Stimulated activated CD8-positive, alpha-beta memory T cell treated with anti-CD3 and anti-CD28 coated beads, Interleukin-7, amount 100 ng/mL, for 4 hours (primary cell): Measurements from ENCODE around the gene DNAJC1.

Experiments
- DNase-seq, 2 donors: peaks; one replicate each; pipeline ENCODE4 v3.0.0-alpha.2; 2020; ENCODE audit warnings: low read depth in 2 of 2

The DNAJC1 gene

DNA sequence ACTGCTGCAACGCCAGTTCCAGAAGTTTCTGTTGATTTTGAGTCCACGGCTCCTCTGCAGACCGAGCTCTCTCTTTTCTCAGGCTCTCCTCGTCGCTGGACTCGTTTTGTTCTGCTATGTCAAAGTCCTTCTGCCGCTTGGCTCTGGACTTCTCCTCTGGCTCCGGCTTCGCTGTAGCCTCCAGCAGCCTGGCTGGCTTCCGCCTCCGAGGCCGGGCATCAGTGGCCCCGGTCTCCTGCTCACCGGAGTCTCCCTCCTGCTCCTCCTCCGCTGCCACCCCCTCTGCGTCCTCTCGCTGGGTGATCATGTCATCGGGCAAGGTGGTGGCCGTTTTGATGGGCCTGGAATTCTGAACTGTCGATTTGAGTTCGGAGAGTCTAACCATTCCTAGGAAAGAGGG, 244.3 kb downstream of the DNAJC1 start:
- no peak for DNase-seq

DNA sequence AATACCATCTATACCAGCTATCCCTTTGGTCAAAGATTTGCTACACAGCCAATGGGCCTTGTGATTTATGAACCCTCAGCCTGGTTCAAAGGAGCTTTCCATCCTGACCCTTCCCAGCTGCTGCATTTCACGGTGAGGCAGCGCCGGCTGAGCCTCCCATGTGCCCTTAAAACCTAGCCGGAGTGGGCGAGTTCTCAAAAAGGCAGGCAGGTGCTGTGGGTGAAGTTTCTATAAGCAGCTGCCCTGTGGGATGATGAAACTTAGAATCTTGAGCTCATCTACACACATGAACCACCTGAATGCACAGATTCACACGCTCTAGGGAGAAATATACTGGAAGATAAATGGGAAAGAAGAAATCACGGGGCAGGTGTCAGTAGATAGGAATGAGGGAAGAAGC, 244.8 kb downstream of the DNAJC1 start:
- no peak for DNase-seq

GRCh38 chr10:21758239-21758638, 245.3 kb downstream of the DNAJC1 start:
- DNase-seq, result no peak

DNA sequence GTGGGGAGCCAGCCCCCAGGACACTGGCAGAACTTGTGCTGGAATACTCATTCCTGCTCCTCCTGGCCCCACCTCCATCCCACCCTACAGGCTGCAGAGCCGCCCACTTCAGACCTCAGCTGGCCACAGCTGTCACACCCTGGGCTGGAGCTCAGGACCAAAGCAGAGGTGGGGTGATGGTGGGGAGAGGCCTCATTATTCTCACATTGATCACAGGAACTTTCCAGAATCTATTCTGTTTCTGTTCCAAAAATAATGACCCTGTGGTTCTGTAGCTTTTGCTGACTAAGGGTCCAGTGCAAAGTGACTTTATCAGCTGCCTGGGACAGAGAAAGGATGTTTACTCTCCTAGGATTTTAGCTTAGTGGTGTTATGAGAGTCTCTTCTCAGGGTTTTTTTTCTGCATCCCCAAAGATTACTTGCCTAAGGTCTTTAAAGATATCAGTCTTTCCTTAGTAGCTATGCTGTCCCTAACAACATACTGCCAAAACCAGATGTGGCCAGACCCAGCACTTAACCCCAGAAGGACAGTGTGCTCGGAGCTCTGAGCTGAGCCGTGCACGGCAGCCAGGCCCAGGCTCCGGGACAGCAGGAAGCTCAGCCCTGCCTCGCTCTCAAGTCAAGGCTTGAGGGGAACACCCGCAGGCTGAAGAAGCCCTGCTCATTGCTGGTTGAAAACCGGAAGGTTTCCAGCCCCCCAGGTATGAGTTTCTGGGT, 246.2 kb downstream of the DNAJC1 start:
- DNase-seq, result no peak

- no peak for DNase-seq
Measured at GRCh38 chr10:21756707-21757106, 246.8 kb downstream of the DNAJC1 start.

DNA sequence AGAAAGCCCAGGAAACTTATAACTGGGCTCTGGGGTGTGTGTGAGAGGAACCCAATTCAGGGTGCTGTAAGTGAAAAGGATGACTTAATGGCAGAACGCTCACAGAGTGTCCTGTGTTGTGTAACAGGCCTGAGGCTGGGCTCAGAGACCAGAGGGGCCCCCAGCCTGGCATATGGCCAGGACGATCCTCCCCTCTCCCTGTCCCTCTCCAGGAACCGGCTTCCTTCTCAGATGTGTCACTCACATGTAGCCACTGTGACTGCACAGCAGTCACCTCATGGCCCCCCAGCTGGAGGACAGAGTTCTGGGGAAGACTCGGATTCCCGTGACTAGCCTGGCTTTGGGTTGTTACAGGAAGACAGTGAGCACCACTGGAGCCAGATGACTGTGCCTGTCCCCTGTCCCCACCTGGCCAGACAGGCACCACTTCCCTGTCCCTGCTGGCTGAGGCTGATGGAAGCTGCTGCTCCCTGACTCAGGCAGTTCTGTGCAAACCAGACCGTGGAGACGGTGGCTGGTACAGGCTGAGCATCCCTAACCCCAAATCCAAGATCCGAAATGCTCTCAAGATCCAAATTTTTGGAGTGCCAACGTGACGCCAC, 249.0 kb downstream of the DNAJC1 start:
- DNase-seq, result no peak

DNA sequence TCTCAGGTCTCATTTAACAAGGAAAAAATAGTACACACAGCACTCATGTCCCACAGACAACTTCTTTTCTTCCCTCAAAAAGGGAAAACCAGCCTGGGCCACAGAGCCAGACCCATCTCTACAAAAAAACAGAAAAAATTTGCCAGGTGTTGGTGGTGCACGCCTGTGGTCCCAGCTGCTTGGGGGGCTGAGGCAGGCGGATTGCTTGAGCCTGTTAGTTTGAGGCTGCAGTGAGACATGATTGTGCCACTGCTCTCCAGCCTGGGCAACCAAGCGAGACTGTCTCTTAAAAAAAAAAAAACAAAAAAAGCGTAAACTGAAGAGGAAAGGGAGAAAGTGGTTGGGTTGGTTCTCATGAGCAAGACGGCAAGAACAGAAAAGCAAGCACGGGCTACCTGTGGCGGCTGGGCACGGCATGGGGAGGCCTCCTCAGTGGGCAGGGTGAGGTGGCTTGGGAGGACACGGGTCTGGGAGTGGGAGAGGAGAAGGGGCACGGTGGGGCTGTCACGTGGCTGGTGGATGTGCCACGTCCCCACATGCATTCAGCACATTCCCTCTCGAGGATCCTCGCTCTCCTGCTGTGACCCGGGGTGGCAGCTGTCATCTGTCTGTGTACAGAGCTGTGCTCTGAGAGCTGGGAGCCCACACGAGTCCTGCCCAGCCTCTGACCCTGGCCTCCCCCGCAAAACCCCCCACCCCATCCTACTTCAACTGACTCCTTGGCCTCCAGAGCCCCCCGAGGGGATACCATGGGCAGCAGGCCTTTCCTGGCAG, 249.8 kb downstream of the DNAJC1 start:
- no peak for DNase-seq

- no peak for DNase-seq
Measured at GRCh38 chr10:21751341-21752310, 251.9 kb downstream of the DNAJC1 start.

GRCh38 chr10:21750424-21750823, 253.1 kb downstream of the DNAJC1 start:
- no peak for DNase-seq

DNA sequence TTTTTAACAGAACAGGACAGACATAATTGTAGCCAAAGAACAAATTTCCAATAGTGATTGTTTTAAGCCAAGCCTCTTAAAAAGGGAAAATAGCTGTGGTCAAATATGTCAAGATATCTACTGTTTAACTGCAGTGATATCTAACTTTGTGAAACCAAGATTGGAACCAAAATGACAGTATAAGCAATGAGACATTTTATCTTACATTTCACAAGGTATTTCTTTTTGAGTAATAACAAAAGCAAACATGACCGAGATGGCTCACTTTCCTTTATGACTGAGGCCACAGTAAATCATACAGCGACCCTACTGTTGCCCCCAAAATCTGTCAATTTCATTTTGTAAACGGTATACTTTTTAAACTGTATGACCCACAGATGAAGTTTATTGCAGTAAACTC, 253.7 kb downstream of the DNAJC1 start:
- no peak for DNase-seq

GRCh38 chr10:21747809-21748208, 255.7 kb downstream of the DNAJC1 start:
- DNase-seq, result no peak

DNA sequence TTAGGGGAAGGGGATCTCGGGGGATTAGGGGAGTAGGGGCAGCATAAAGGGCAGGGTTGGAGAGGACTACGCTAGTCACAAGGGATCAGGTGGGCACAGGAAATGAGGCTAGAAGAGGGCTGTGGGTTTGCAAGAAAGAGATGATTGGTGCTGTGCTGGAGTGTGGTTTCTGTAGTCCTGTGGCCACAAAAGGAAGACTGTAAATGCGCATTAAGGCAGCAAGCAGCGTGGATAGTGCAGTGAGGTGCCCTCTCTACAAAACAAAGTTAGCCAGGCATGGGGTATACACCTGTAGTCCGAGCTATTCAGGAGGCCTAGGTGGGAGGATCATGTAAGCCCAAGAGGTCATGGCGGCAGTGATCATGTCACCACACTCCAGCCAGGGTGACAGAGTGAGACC, 257.4 kb downstream of the DNAJC1 start:
- no peak for DNase-seq

GRCh38 chr10:21744223-21744622, 259.3 kb downstream of the DNAJC1 start:
- no peak for DNase-seq

DNA sequence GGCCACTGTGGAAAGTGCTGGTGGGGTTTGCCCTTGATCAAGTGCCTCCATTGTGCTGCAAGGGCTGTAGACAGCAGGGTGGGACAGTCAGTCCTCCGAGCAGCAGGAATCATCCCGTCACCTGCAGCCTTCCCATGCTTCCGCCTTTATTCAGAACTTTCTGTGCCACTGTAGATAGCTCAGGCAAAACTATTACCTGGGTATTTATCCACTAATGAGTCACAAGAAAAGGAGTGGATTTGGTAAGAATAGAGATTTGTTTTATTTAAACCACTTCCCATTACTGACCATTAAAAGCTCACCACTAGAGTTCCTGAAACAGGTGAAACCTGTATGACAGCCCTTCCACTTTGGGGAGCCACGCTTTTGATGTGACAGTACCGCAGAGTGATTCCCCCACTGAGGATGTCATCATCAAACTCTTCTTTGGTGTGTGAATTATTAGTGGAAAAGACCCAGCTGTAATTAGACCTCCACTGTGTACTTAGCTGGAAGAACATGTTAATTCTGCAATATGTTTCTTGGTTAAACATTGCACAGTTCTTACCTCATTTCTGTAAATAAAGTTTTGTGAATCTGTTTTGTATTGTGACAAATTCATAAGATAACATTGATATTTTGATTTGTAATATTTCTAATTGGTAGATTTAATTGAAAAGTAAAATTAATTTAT, 260.7 kb downstream of the DNAJC1 start:
- no peak for DNase-seq

- DNase-seq, result no peak
Measured at GRCh38 chr10:21740989-21741388, 262.5 kb downstream of the DNAJC1 start.

- no peak for DNase-seq
Measured at GRCh38 chr10:21737106-21737505, 266.4 kb downstream of the DNAJC1 start.

GRCh38 chr10:21733710-21734109, 269.8 kb downstream of the DNAJC1 start:
- DNase-seq, result no peak

GRCh38 chr10:21732067-21732772, 271.3 kb downstream of the DNAJC1 start:
- no peak for DNase-seq

DNA sequence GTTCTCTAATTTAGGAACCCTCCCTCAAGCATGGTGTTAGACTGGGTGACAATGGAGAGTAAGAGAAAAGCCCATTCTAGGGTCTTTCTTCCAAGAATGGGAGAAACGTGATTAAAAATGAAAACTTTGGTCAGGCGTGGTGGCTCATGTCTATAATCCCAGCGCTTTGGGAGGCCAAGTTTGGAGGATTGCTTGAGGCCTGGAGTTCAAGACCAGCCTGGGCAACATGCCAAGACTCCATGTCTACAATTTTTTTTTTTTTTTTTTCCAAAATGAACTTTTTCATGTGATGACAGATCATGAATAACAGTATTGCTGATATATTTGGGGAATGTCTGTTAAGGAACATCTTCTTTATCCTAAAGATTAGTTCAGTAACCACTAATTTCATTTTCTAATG, 274.9 kb downstream of the DNAJC1 start:
- no peak for DNase-seq

DNA sequence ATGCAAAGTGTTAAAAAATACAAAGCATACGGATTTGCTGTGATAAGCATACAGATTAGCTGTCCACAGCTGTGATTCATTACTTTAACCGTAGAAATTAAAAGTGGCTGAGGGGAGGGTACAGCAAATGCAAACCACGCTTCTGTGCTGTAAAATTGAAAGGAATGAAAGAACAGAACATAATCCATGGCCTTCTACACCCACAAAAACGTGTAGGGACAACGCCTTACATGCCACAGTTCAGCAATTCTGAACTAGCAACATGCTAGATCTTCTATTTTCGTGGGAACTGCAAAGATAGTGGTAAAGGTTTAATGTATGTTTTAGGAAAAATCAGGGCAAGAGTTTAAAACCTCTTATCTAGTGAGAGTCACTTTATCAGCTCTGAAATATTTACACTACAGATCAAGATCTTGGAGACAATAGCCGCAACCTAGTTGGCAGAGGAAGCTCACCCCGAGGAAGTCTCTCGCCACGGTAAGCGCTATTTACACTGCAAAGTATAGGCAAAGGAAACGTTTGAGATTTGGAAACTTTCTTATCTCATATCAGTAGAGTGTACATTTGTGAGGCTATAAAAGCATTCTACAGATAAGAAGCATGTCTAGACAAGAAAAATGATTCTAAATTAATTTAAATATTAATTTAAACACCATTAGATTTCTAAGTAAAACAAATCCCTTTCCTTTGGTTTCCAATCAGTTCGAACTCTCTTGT, 275.9 kb downstream of the DNAJC1 start:
- no peak for DNase-seq
